HG03442 (cell line): Measurements from ENCODE around the gene VSIG10L2.
"Not testable (repeated sequence)": the region's sequence is repeated elsewhere in the genome, so short reads cannot be mapped to it uniquely, and the experiment has no call there.

Source experiments
- ATAC-seq: cut with Tn5 transposase; IDR thresholded peaks from one replicate; pipeline ENCODE4 v1.9.1; 2021; ENCODE audit warnings: mild to moderate bottlenecking, moderate library complexity; ENCODE audit not compliant: unreplicated experiment

VSIG10L2 gene

GRCh38 chr11:125959511-125959910 is 13.7 kb downstream of the VSIG10L2 start:
- ATAC-seq, result no peak

- ATAC-seq, result no peak
Measured at GRCh38 chr11:125959931-125960330, 14.1 kb downstream of the VSIG10L2 start.

- no peak for ATAC-seq
Measured at GRCh38 chr11:125960771-125961170, 14.9 kb downstream of the VSIG10L2 start.

- no peak for ATAC-seq
Measured at GRCh38 chr11:125967515-125967914, 21.7 kb downstream of the VSIG10L2 start.

GRCh38 chr11:125968354-125968753 is 22.5 kb downstream of the VSIG10L2 start:
- no peak for ATAC-seq

- no peak for ATAC-seq
Measured at GRCh38 chr11:125971618-125972017, 25.8 kb downstream of the VSIG10L2 start.

GRCh38 chr11:125974284-125974683 is 28.4 kb downstream of the VSIG10L2 start:
- ATAC-seq, result no peak

GRCh38 chr11:125975634-125976033 is 29.8 kb downstream of the VSIG10L2 start:
- ATAC-seq, result no peak

- ATAC-seq, result no peak
Measured at GRCh38 chr11:125976156-125976555, 30.3 kb downstream of the VSIG10L2 start.

GRCh38 chr11:125977333-125977732 is 31.5 kb downstream of the VSIG10L2 start:
- ATAC-seq, result no peak

GRCh38 chr11:125978181-125978716 is 32.4 kb downstream of the VSIG10L2 start:
- ATAC-seq, result no peak

- ATAC-seq, result no peak
Measured at GRCh38 chr11:125978778-125979407, 33.0 kb downstream of the VSIG10L2 start.

- no peak for ATAC-seq
Measured at GRCh38 chr11:125979511-125979910, 33.7 kb downstream of the VSIG10L2 start.

GRCh38 chr11:125980436-125980835 is 34.6 kb downstream of the VSIG10L2 start:
- ATAC-seq, result no peak

- no peak for ATAC-seq
Measured at GRCh38 chr11:125982348-125982730, 36.5 kb downstream of the VSIG10L2 start.

GRCh38 chr11:125985956-125986355 is 40.1 kb downstream of the VSIG10L2 start:
- ATAC-seq, result not testable (repeated sequence)

- no peak for ATAC-seq
Measured at GRCh38 chr11:125987066-125987641, 41.3 kb downstream of the VSIG10L2 start.

GRCh38 chr11:125990244-125990643 is 44.4 kb downstream of the VSIG10L2 start:
- ATAC-seq, result no peak

GRCh38 chr11:125992893-125993292 is 47.0 kb downstream of the VSIG10L2 start:
- no peak for ATAC-seq

GRCh38 chr11:125994509-125994908 is 48.7 kb downstream of the VSIG10L2 start:
- ATAC-seq, result no peak

GRCh38 chr11:125995313-125995712 is 49.5 kb downstream of the VSIG10L2 start:
- ATAC-seq, result peak; percentile 98

GRCh38 chr11:125998267-125998666 is 52.4 kb downstream of the VSIG10L2 start:
- ATAC-seq, result no peak
